HG03342 (cell line): ENCODE results near the gene PTGER2.

Source experiments
- ATAC-seq: cut with Tn5 transposase; IDR thresholded peaks from one replicate; pipeline ENCODE4 v1.9.1; 2021; ENCODE audit warnings: mild to moderate bottlenecking, moderate library complexity; ENCODE audit not compliant: unreplicated experiment

Gene PTGER2

DNA sequence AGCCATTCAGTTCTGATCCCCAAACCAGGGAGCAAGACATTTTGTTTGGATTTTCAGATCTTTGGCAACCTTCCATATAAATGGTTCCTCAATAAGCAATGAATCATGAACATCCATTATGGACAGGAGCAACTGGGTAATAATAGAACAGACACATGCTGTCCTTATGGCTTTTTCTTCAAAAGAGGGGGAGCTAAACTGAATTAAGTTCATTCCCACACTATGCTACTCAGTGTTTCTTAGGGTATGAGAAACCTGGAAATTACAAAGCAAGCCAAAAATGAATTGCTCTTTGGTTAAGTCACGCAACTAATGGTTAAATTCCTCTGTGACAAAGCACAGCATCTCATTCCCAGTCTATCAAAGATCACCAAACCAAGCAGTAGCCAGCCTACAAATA is 51.0 kb downstream of the PTGER2 start:
- no peak for ATAC-seq

DNA sequence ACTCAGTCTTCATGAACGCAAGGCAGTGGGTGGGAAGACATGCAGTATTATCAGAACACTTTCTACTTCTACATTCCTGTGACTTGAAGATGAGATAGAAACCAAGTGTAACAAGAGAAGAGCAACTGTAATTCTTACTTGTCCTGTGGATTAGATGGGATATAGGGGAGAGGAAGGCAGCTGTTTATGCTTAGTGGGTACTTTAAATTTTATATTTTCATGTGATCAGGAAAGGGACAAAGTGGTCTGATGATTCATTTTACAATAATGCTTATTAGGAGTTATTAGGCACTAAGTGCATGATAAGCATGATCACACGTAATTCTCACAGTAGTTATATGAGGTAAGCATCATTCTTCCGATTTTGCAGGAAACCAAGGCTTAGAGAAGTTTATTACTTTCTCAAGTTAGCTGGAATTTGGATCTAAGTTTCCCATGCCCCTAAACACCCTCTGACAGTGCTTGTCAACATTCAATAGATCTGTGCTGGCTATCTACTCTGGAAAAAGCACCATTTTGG is 52.7 kb downstream of the PTGER2 start:
- no peak for ATAC-seq

- no peak for ATAC-seq
Observed at GRCh38 chr14:52369305-52369801, 55.2 kb downstream of the PTGER2 start.

GRCh38 chr14:52370406-52370935 is 56.4 kb downstream of the PTGER2 start:
- no peak for ATAC-seq

GRCh38 chr14:52377940-52378339 is 63.8 kb downstream of the PTGER2 start:
- ATAC-seq = no peak
